DOHH2 (cell line): Measurements from ENCODE around the gene RALGAPA2.

Experiments
- EZH2phosphoT487 ChIP-seq: fragments of 200-600 bp; sonication (generic); IDR thresholded peaks from 2 replicates; pipeline ENCODE4 v1.6.1; 2017; ENCODE audit warnings: borderline replicate concordance, mild to moderate bottlenecking, antibody characterized with exemption, low read length, moderate library complexity, mixed read lengths
- TF ChIP-seq, protein P1 (sequence below): fragments of 200-600 bp; sonication (generic); IDR thresholded peaks from one replicate; pipeline ENCODE4 v1.5.1; 2014; ENCODE audit warnings: antibody characterized with exemption, mild to moderate bottlenecking, low read depth, low read length; ENCODE audit not compliant: poor library complexity, severe bottlenecking

DNA sequence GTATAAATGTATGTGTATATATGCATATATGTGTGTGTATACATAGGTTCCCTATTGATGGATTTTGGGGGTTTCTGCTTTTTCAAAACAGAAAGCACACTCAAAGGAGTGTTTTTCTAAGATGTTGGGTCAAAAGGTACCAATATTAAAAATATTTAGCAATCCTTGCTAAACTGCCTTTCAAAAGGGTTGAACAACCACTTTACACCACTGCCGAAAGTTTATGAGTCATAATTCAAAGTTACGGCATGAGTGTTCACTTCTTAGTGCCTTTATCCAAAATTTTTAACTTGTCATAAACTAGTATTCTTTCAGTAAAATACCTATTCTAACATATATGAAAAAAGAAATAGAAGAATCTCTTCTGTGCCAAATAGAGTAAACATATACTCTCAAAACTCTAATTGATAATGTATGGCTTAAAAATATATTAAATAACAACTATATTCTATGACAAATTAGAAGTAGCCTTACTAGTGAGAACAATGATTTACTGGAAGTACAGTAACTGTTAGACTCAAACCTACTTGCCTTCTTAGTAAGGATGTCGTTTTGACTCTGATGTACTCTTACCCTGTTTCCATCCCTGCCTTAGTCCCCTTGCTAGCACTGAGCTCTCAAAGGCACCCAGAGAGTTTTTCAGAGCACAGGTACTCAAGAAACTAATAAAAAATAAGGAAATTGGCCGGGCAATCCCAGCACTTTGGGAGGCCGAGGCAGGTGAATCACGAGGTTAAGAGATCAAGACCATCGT is 208.5 kb downstream of the RALGAPA2 start:
- TF ChIP-seq, protein P1, sequence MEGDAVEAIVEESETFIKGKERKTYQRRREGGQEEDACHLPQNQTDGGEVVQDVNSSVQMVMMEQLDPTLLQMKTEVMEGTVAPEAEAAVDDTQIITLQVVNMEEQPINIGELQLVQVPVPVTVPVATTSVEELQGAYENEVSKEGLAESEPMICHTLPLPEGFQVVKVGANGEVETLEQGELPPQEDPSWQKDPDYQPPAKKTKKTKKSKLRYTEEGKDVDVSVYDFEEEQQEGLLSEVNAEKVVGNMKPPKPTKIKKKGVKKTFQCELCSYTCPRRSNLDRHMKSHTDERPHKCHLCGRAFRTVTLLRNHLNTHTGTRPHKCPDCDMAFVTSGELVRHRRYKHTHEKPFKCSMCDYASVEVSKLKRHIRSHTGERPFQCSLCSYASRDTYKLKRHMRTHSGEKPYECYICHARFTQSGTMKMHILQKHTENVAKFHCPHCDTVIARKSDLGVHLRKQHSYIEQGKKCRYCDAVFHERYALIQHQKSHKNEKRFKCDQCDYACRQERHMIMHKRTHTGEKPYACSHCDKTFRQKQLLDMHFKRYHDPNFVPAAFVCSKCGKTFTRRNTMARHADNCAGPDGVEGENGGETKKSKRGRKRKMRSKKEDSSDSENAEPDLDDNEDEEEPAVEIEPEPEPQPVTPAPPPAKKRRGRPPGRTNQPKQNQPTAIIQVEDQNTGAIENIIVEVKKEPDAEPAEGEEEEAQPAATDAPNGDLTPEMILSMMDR, result no peak
- no peak for TF ChIP-seq EZH2phosphoT487
